ENCODE results near the gene TCF19. TPM values are rescaled to one million over a fixed set of nuclear protein-coding genes. Genes with fewer than 3 reads are reported as not detected.

TCF19 gene
- total RNA-seq, 1 experiment from 2014 or later, result 21.4 TPM

DNA sequence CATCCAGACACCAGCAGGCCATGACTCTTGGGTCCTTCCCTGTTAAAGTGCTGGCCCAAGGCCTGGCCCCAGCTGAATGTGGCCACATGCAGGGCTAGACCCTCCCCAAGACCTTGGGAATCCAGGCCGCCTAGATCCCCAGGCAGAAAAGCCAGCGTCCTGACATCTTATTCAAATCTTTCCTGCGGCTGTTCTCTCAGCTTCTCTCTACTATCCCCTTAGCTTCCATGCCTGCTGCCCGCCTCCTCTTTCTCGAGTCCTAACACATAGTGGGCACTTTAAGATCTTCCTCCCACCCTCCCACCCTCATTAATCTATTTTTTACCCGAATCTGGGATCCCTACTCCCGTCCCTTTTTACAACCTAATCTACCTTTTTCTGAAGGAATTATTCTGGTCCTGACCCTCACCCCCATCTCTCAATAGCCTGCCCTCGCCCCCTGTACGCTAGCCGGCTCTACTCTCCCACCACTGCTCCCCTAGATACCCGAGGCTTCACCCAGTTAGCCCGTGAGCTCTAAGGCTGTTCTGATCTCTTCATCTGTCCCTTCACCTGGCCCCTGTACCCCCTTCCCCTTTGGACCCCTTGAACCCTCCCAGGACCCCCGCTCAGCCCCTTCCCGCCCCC, 763 bp upstream of the TCF19 start, which contains the start of gene CCHCR1:
CCHCR1 (minus strand) TSS at position 290 of the 627 bp plus-strand sequence; CDS start at position 88, 202 bp downstream.
- intact Hi-C loops (cut with micrococcal nuclease; ENCODE audit: unreplicated experiment) (no loop called here), in situ Hi-C loops (cut with HindIII; ENCODE audit: low pct_unique_long_range_greater_than_20kb, low sequenced_read_pairs) (no loop called here)
- CTCF ChIA-PET, result no interaction called here
- no TSS peak for BruUV-seq (replicated peaks)
- Histone ChIP-seq H3K9me3 (ENCODE audit: control insufficient read depth, insufficient read depth, low read depth, low read length) (no peaks in the 10 kb centered on the region), H3K27ac (ENCODE audit: low read length) (peak within 1 kb of the TSS; percentile 86), H3K27me3 (ENCODE audit: control insufficient read depth, insufficient read depth, low read length) (no peaks in the 10 kb centered on the region), H3K4me3 (ENCODE audit: low read depth in 2 of 2, low read length in 2 of 2) (peak within 1 kb of the TSS; percentile 65 to 75), H3K36me3 (ENCODE audit: control insufficient read depth, insufficient read depth, low read length) (peaks cover 2% of the 10 kb centered on the region; the same call in 1 of the 2 replicates), H3K4me1 (ENCODE audit: control insufficient read depth, insufficient read depth, low read length) (peaks cover 13% of the 10 kb centered on the region)
- DNase-seq (ENCODE audit: low read depth, low spot score), result no peak
- no peak; the same call in 1 of the 2 replicates for ATAC-seq
- TF ChIP-seq TCF7L2 (IDR thresholded peaks at IDR 0.05; ENCODE audit: low read depth, low read length), result no peak
- TF ChIP-seq, protein P1, sequence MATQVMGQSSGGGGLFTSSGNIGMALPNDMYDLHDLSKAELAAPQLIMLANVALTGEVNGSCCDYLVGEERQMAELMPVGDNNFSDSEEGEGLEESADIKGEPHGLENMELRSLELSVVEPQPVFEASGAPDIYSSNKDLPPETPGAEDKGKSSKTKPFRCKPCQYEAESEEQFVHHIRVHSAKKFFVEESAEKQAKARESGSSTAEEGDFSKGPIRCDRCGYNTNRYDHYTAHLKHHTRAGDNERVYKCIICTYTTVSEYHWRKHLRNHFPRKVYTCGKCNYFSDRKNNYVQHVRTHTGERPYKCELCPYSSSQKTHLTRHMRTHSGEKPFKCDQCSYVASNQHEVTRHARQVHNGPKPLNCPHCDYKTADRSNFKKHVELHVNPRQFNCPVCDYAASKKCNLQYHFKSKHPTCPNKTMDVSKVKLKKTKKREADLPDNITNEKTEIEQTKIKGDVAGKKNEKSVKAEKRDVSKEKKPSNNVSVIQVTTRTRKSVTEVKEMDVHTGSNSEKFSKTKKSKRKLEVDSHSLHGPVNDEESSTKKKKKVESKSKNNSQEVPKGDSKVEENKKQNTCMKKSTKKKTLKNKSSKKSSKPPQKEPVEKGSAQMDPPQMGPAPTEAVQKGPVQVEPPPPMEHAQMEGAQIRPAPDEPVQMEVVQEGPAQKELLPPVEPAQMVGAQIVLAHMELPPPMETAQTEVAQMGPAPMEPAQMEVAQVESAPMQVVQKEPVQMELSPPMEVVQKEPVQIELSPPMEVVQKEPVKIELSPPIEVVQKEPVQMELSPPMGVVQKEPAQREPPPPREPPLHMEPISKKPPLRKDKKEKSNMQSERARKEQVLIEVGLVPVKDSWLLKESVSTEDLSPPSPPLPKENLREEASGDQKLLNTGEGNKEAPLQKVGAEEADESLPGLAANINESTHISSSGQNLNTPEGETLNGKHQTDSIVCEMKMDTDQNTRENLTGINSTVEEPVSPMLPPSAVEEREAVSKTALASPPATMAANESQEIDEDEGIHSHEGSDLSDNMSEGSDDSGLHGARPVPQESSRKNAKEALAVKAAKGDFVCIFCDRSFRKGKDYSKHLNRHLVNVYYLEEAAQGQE (IDR thresholded peaks at IDR 0.05; ENCODE audit: insufficient read depth in 1 of 2, low read depth in 2 of 2, low read length in 1 of 2), result no peak
- TF ChIP-seq, protein P2, sequence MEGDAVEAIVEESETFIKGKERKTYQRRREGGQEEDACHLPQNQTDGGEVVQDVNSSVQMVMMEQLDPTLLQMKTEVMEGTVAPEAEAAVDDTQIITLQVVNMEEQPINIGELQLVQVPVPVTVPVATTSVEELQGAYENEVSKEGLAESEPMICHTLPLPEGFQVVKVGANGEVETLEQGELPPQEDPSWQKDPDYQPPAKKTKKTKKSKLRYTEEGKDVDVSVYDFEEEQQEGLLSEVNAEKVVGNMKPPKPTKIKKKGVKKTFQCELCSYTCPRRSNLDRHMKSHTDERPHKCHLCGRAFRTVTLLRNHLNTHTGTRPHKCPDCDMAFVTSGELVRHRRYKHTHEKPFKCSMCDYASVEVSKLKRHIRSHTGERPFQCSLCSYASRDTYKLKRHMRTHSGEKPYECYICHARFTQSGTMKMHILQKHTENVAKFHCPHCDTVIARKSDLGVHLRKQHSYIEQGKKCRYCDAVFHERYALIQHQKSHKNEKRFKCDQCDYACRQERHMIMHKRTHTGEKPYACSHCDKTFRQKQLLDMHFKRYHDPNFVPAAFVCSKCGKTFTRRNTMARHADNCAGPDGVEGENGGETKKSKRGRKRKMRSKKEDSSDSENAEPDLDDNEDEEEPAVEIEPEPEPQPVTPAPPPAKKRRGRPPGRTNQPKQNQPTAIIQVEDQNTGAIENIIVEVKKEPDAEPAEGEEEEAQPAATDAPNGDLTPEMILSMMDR (IDR thresholded peaks at IDR 0.05), result no peak
- TF ChIP-seq POLR2AphosphoS5 (IDR thresholded peaks at IDR 0.05; ENCODE audit: low read depth, low read length), result no peak
- TF ChIP-seq SIN3A (IDR thresholded peaks at IDR 0.05; ENCODE audit: borderline replicate concordance, insufficient read depth, low read depth, low read length), result no peak
- POLR2A ChIA-PET, result interaction anchor here (0.6 kb wide), 1 partner anchor 46 kb away, joined by 3 read pairs; no protein-coding TSS in a partner anchor

DNA sequence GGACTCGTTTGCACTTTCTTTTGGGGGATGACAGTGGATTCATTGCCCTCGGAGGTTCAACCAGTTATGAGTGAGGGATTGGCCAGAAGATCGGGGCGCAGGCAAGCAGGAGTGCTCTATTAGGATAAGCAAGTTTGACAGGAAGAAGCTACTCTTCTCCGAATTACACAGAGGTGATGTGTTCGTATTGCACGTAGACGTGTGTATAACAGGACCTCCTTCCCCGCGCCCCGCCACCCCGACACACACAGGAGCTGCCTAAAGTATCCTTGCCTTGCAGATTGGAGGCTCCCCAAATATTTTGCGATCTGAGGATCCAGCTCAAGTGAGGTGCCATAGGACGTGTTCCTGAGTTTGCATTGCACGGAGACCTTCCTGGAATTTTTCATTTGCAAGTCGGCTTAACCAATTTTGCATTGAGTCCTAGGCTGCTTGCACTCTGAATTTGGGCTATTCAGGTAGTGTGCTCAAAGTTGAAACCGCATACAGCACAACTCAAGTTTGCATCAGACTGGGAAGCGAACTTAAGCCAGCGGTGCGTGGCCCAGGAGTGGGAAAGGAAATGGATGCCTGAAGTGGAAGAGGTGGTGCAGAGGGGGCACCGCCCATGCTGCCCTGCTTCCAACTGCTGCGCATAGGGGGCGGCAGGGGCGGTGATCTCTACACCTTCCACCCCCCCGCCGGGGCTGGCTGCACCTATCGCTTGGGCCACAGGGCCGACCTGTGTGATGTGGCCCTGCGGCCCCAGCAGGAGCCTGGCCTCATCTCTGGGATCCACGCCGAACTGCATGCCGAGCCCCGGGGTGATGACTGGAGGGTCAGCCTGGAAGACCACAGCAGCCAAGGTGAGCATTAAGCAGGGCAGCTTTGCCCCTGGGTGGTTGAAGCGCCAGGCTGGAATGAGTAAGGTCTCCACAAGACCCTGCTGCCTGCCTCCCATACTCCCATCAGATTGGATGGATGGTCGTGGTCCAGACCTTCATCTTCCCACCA, 770 bp downstream of the TCF19 start:
- ATAC-seq, result peak; percentile 15; the same call in 1 of the 2 replicates
- H3K4me3 ChIP-seq (ENCODE audit: low read depth in 2 of 2, low read length in 2 of 2), result peak overlapping the region; percentile 65 to 75
- CTCF ChIA-PET, result interaction anchor here (1.0 to 1.2 kb wide), 3 partner anchors 22 to 245 kb away, joined by 3 to 4 read pairs (median 4); partner anchors contain the start of gene VARS2
- no peaks in the 10 kb centered on the region for H3K27me3 ChIP-seq (ENCODE audit: control insufficient read depth, insufficient read depth, low read length)
- peak overlapping the region; percentile 72 for H3K27ac ChIP-seq (ENCODE audit: low read length)
- H3K4me1 ChIP-seq (ENCODE audit: control insufficient read depth, insufficient read depth, low read length), result peaks cover 13% of the 10 kb centered on the region
- TF ChIP-seq, protein P2 (IDR thresholded peaks at IDR 0.05), result no peak
- TF ChIP-seq POLR2AphosphoS5 (IDR thresholded peaks at IDR 0.05; ENCODE audit: low read depth, low read length) (no peak), SIN3A (IDR thresholded peaks at IDR 0.05; ENCODE audit: borderline replicate concordance, insufficient read depth, low read depth, low read length) (no peak), TCF7L2 (IDR thresholded peaks at IDR 0.05; ENCODE audit: low read depth, low read length) (no peak)
- TF ChIP-seq, protein P1 (IDR thresholded peaks at IDR 0.05; ENCODE audit: insufficient read depth in 1 of 2, low read depth in 2 of 2, low read length in 1 of 2), result no peak
- POLR2A ChIA-PET, result interaction anchor here (0.5 kb wide), 1 partner anchor 17 kb away, joined by 3 read pairs; no protein-coding TSS in a partner anchor
- intact Hi-C loops (cut with micrococcal nuclease; ENCODE audit: unreplicated experiment) (no loop called here), in situ Hi-C loops (cut with HindIII; ENCODE audit: low pct_unique_long_range_greater_than_20kb, low sequenced_read_pairs) (no loop called here)
- peaks cover 2% of the 10 kb centered on the region; the same call in 1 of the 2 replicates for H3K36me3 ChIP-seq (ENCODE audit: control insufficient read depth, insufficient read depth, low read length)
- H3K9me3 ChIP-seq (ENCODE audit: control insufficient read depth, insufficient read depth, low read depth, low read length), result no peaks in the 10 kb centered on the region
- no peak for DNase-seq (ENCODE audit: low read depth, low spot score)
- TSS peak; percentile 77 for BruUV-seq (replicated peaks)
